Measurements from ENCODE around the gene TANGO2. TPM values are rescaled to one million over a fixed set of nuclear protein-coding genes. Genes with fewer than 3 reads are reported as not detected.

Gene TANGO2
- total and polyA plus RNA-seq, 9 of the 15 experiments (the other 6 are each of a cell fraction or from before 2014, with no cell fraction given) = 15.5 to 94.9 (median 70.1) TPM

DNA sequence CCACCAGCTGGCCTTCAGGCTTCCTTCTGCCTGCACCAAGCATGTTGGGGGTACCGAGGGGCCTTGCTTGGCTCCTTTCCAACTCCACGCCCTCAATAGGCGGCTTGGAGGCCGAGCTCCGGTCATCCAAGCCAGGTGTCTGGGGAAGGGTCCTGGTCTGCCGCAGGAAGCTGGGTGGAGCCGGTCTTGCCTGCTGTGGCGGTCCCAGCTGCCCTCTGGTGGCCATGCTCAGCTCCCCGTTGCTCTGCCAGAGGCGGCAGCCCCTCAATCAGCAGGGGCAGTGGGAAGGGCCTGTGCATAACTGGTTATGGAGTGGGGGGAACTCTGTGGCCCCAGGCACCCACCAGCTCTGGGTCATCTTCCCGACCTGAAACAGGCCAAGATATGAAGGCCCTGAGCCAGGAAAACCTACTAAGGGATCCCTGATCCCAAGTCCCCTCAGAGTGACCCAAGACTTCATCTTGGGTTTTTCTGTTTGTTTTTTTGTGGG, 7.5 kb upstream of the TANGO2 start (continued):
- TF ChIP-seq ZKSCAN1 (IDR thresholded peaks at IDR 0.05; ENCODE audit: low read depth, low read length) (peak; percentile 63; the same call in 1 of the 2 replicates), RBM34 (IDR thresholded peaks at IDR 0.05; ENCODE audit: borderline replicate concordance, insufficient read depth, low read length) (no peak), ATF1 (CRISPR knock-in tag; IDR thresholded peaks at IDR 0.05) (no peak), ATF1 (tag; IDR thresholded peaks at IDR 0.05) (peak; percentile 40; the same call in 1 of the 2 replicates), CREB1 (IDR thresholded peaks at IDR 0.05) (no peak), CREB1 (CRISPR knock-in tag; IDR thresholded peaks at IDR 0.05) (no peak), ZNF133 (CRISPR knock-in tag; IDR thresholded peaks at IDR 0.05) (no peak), KLF16 (IDR thresholded peaks at IDR 0.05) (no peak), IRF2 (CRISPR knock-in tag; IDR thresholded peaks at IDR 0.05) (no peak), SOX6 (IDR thresholded peaks at IDR 0.05) (no peak), KAT2B (IDR thresholded peaks at IDR 0.05; ENCODE audit: low read depth, low read length) (peak; percentile 24), C11orf30 (IDR thresholded peaks at IDR 0.05; ENCODE audit: low read depth) (no peak), SIN3A (IDR thresholded peaks at IDR 0.05; ENCODE audit: borderline replicate concordance in 2 of 2, control insufficient read depth in 1 of 2, low read depth in 2 of 2, low read length in 2 of 2) (0 out of 4 replicates have a peak, but pooled peaks of 1 of the 2 experiments have one; percentile 35), CEBPB (tag; IDR thresholded peaks at IDR 0.05) (no peak), BRD4 (IDR thresholded peaks at IDR 0.05) (0 out of 2 replicates have a peak, but pooled peaks have one; percentile 29), TCF7L2 (IDR thresholded peaks at IDR 0.05; ENCODE audit: low read depth, low read length) (no peak; the same call in 1 of the 2 replicates), ZNF134 (CRISPR knock-in tag; conservative IDR thresholded peaks at IDR 0.05) (no peak)
- TF ChIP-seq, protein P1, sequence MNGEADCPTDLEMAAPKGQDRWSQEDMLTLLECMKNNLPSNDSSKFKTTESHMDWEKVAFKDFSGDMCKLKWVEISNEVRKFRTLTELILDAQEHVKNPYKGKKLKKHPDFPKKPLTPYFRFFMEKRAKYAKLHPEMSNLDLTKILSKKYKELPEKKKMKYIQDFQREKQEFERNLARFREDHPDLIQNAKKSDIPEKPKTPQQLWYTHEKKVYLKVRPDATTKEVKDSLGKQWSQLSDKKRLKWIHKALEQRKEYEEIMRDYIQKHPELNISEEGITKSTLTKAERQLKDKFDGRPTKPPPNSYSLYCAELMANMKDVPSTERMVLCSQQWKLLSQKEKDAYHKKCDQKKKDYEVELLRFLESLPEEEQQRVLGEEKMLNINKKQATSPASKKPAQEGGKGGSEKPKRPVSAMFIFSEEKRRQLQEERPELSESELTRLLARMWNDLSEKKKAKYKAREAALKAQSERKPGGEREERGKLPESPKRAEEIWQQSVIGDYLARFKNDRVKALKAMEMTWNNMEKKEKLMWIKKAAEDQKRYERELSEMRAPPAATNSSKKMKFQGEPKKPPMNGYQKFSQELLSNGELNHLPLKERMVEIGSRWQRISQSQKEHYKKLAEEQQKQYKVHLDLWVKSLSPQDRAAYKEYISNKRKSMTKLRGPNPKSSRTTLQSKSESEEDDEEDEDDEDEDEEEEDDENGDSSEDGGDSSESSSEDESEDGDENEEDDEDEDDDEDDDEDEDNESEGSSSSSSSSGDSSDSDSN (IDR thresholded peaks at IDR 0.05; ENCODE audit: borderline replicate concordance in 1 of 2, low read depth in 2 of 2, low read length in 2 of 2) = peak in 1 of 2 experiments; percentile 68; a peak in 1 of 4 replicates
- TF ChIP-seq, protein P2, sequence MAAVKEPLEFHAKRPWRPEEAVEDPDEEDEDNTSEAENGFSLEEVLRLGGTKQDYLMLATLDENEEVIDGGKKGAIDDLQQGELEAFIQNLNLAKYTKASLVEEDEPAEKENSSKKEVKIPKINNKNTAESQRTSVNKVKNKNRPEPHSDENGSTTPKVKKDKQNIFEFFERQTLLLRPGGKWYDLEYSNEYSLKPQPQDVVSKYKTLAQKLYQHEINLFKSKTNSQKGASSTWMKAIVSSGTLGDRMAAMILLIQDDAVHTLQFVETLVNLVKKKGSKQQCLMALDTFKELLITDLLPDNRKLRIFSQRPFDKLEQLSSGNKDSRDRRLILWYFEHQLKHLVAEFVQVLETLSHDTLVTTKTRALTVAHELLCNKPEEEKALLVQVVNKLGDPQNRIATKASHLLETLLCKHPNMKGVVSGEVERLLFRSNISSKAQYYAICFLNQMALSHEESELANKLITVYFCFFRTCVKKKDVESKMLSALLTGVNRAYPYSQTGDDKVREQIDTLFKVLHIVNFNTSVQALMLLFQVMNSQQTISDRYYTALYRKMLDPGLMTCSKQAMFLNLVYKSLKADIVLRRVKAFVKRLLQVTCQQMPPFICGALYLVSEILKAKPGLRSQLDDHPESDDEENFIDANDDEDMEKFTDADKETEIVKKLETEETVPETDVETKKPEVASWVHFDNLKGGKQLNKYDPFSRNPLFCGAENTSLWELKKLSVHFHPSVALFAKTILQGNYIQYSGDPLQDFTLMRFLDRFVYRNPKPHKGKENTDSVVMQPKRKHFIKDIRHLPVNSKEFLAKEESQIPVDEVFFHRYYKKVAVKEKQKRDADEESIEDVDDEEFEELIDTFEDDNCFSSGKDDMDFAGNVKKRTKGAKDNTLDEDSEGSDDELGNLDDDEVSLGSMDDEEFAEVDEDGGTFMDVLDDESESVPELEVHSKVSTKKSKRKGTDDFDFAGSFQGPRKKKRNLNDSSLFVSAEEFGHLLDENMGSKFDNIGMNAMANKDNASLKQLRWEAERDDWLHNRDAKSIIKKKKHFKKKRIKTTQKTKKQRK (IDR thresholded peaks at IDR 0.05; ENCODE audit: borderline replicate concordance, low read depth, low read length) = no peak
- TF ChIP-seq, protein P3, sequence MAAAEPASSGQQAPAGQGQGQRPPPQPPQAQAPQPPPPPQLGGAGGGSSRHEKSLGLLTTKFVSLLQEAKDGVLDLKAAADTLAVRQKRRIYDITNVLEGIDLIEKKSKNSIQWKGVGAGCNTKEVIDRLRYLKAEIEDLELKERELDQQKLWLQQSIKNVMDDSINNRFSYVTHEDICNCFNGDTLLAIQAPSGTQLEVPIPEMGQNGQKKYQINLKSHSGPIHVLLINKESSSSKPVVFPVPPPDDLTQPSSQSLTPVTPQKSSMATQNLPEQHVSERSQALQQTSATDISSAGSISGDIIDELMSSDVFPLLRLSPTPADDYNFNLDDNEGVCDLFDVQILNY (CRISPR knock-in tag; IDR thresholded peaks at IDR 0.05) = no peak
- TF ChIP-seq, protein P4, sequence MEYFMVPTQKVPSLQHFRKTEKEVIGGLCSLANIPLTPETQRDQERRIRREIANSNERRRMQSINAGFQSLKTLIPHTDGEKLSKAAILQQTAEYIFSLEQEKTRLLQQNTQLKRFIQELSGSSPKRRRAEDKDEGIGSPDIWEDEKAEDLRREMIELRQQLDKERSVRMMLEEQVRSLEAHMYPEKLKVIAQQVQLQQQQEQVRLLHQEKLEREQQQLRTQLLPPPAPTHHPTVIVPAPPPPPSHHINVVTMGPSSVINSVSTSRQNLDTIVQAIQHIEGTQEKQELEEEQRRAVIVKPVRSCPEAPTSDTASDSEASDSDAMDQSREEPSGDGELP (CRISPR knock-in tag; IDR thresholded peaks at IDR 0.05; ENCODE audit: borderline replicate concordance) = no peak

Data from K562 (cell line).